H9 (cell line): ENCODE measurements around the gene SOX13. TPM values are rescaled to one million over a fixed set of nuclear protein-coding genes. Genes with fewer than 3 reads are reported as not detected.

Experiments used
- DNase-seq: peaks from one replicate; pipeline ENCODE4 v3.0.0-alpha.2; 2017
- H2AFZ ChIP-seq: one replicate; pipeline ENCODE4 v1.6.1; 2013; ENCODE audit warnings: mild to moderate bottlenecking, low read length, control low read depth, moderate library complexity
- H2AK5ac ChIP-seq: 2 replicates; pipeline ENCODE4 v1.6.1; 2013; ENCODE audit warnings: low read length, control low read depth, mixed read lengths; ENCODE audit not compliant: insufficient read length
- H2BK120ac ChIP-seq: one replicate; pipeline ENCODE4 v1.6.1; 2013; ENCODE audit warnings: low read depth, mild to moderate bottlenecking, low read length, control low read depth, inconsistent platforms; ENCODE audit not compliant: poor library complexity, severe bottlenecking
- H2BK12ac ChIP-seq: 2 replicates; pipeline ENCODE4 v1.6.1; 2013; ENCODE audit warnings: low read length, control low read depth, mixed read lengths, low read depth; ENCODE audit not compliant: insufficient read length
- H2BK15ac ChIP-seq: 2 replicates; pipeline ENCODE4 v1.6.1; 2013; ENCODE audit warnings: low read depth, low read length, control low read depth
- H2BK20ac ChIP-seq: one replicate; pipeline ENCODE4 v1.6.1; 2013; ENCODE audit warnings: low read depth, mild to moderate bottlenecking, low read length, control low read depth, inconsistent platforms; ENCODE audit not compliant: poor library complexity, severe bottlenecking
- H2BK5ac ChIP-seq: 2 replicates; pipeline ENCODE4 v1.6.1; 2013; ENCODE audit warnings: low read length, control low read depth, mixed read lengths; ENCODE audit not compliant: insufficient read length
- H3K14ac ChIP-seq: 2 replicates; pipeline ENCODE4 v1.6.1; 2013; ENCODE audit warnings: low read length, control low read depth; ENCODE audit not compliant: insufficient read depth
- H3K18ac ChIP-seq: 2 replicates; pipeline ENCODE4 v1.6.1; 2013; ENCODE audit warnings: low read depth, mild to moderate bottlenecking, mixed read lengths, low read length, control low read depth; ENCODE audit not compliant: insufficient read length
- H3K23ac ChIP-seq: 2 replicates; pipeline ENCODE4 v1.6.1; 2013; ENCODE audit warnings: low read length, control low read depth, mixed read lengths, low read depth; ENCODE audit not compliant: insufficient read length
- H3K23me2 ChIP-seq: 2 replicates; pipeline ENCODE4 v1.6.1; 2013; ENCODE audit warnings: low read depth, mild to moderate bottlenecking, mixed read lengths, low read length, control low read depth; ENCODE audit not compliant: insufficient read length, poor library complexity, severe bottlenecking
- H3K27ac ChIP-seq: 2 replicates; pipeline ENCODE4 v1.5.1; 2013; ENCODE audit warnings: low read length, control low read depth, mixed read lengths, low read depth; ENCODE audit not compliant: insufficient read length
- H3K27me3 ChIP-seq: 2 replicates; pipeline ENCODE4 v1.6.1; 2013; ENCODE audit warnings: low read length, control low read depth, inconsistent platforms; ENCODE audit not compliant: insufficient read depth
- H3K4ac ChIP-seq: 2 replicates; pipeline ENCODE4 v1.6.1; 2013; ENCODE audit warnings: low read depth, mild to moderate bottlenecking, control low read depth, inconsistent platforms, low read length, moderate library complexity
- H3K4me1 ChIP-seq: 2 replicates; pipeline ENCODE4 v1.6.1; 2013; ENCODE audit warnings: low read length, control low read depth, inconsistent platforms; ENCODE audit not compliant: insufficient read depth
- H3K4me2 ChIP-seq: 2 replicates; pipeline ENCODE4 v1.6.1; 2013; ENCODE audit warnings: low read length, control low read depth, mixed read lengths; ENCODE audit not compliant: insufficient read length, insufficient read depth
- H3K56ac ChIP-seq: 2 replicates; pipeline ENCODE4 v1.6.1; 2013; ENCODE audit warnings: low read depth, mild to moderate bottlenecking, mixed read lengths, low read length, control low read depth; ENCODE audit not compliant: insufficient read length
- H3K79me1 ChIP-seq: 2 replicates; pipeline ENCODE4 v1.6.1; 2013; ENCODE audit warnings: low read depth, mild to moderate bottlenecking, moderate library complexity, low read length, control low read depth, inconsistent platforms; ENCODE audit not compliant: insufficient read depth, poor library complexity, severe bottlenecking
- H3K79me2 ChIP-seq: 2 replicates; pipeline ENCODE4 v1.6.1; 2013; ENCODE audit warnings: low read length, control low read depth, inconsistent platforms; ENCODE audit not compliant: insufficient read depth
- H3K9ac ChIP-seq: 2 replicates; pipeline ENCODE4 v1.6.1; 2013; ENCODE audit warnings: low read length, control low read depth, mixed read lengths; ENCODE audit not compliant: insufficient read length; ENCODE audit errors: extremely low read depth
- H3K9me3 ChIP-seq: one replicate; pipeline ENCODE4 v1.6.1; 2013; ENCODE audit warnings: low read depth, low read length, inconsistent platforms; ENCODE audit not compliant: control insufficient read depth
- H3T11ph ChIP-seq: one replicate; pipeline ENCODE4 v1.6.1; 2013; ENCODE audit warnings: mild to moderate bottlenecking, low read length, control low read depth, inconsistent platforms
- H4K20me1 ChIP-seq: one replicate; pipeline ENCODE4 v1.6.1; 2013; ENCODE audit not compliant: control insufficient read depth, insufficient read length, insufficient read depth
- H4K5ac ChIP-seq: 2 replicates; pipeline ENCODE4 v1.6.1; 2013; ENCODE audit warnings: low read depth, mild to moderate bottlenecking, mixed read lengths, low read length, control low read depth; ENCODE audit not compliant: insufficient read length
- H4K8ac ChIP-seq: replicated peaks from 2 replicates; pipeline ENCODE4 v1.6.1; 2013; ENCODE audit warnings: low read length, control low read depth, mixed read lengths, low read depth; ENCODE audit not compliant: insufficient read length
- H4K91ac ChIP-seq: 2 replicates; pipeline ENCODE4 v1.6.1; 2013; ENCODE audit warnings: low read depth, mild to moderate bottlenecking, moderate library complexity, mixed read lengths, low read length, control low read depth; ENCODE audit not compliant: insufficient read length
- H3K27ac Mint-ChIP-seq, 3 experiments: 2 replicates in 2 of 3; 3 replicates in 1 of 3; pipeline ENCODE4 v1.8.0; 2020 to 2021; ENCODE audit warnings: mixed read lengths in 3 of 3, mild to moderate bottlenecking in 1 of 3, moderate library complexity in 1 of 3
- H3K27me3 Mint-ChIP-seq: 2 replicates; pipeline ENCODE4 v1.8.0; 2021; ENCODE audit warnings: low read depth, mild to moderate bottlenecking, moderate library complexity, mixed read lengths
- H3K36me3 Mint-ChIP-seq, 3 experiments: 2 replicates in 2 of 3; 3 replicates in 1 of 3; pipeline ENCODE4 v1.8.0; 2020 to 2021; ENCODE audit warnings: low read depth in 3 of 3, mixed read lengths in 3 of 3; ENCODE audit not compliant: insufficient read depth in 1 of 3
- H3K4me1 Mint-ChIP-seq, 2 experiments: 2 replicates each; pipeline ENCODE4 v1.8.0; 2020; ENCODE audit warnings: mixed read lengths in 2 of 2
- H3K4me3 Mint-ChIP-seq, 2 experiments: 2 replicates in 1 of 2; 3 replicates in 1 of 2; pipeline ENCODE4 v1.8.0; 2020 to 2021; ENCODE audit warnings: mild to moderate bottlenecking in 2 of 2, mixed read lengths in 2 of 2, moderate library complexity in 1 of 2
- H3K9me3 Mint-ChIP-seq, 2 experiments: 2 replicates in 1 of 2; 3 replicates in 1 of 2; pipeline ENCODE4 v1.8.0; 2020; ENCODE audit warnings: mild to moderate bottlenecking in 2 of 2, mixed read lengths in 2 of 2, moderate library complexity in 1 of 2
- CTCF ChIP-seq: fragments of 200-600 bp; sonication (generic); conservative IDR thresholded peaks from 3 replicates; pipeline ENCODE4 v1.8.0; 2021; ENCODE audit warnings: antibody characterized with exemption, mild to moderate bottlenecking
- WGBS: extraction: QIAGEN DNeasy Blood & Tissue Kit; methylation state at CpG from one replicate; pipeline ENCODE4 v1.1.7; 2013; ENCODE audit warnings: missing lambda C conversion rate, low lambda C conversion rate, mixed read lengths; ENCODE audit not compliant: insufficient read length; ENCODE audit errors: extremely low coverage; 5-methylcytosine and 5-hydroxymethylcytosine counted together
- total RNA-seq: library from RNA; stranded (reverse); gene quantifications from 2 replicates; pipeline ENCODE4 v1.2.1, GENCODE V29; 2021

SOX13 gene
- total RNA-seq, 1 experiment from 2014 or later: 120 TPM

GRCh38 chr1:204123376-204123775 lies 50.5 kb downstream of the SOX13 start:
- Histone ChIP-seq H3K79me2 (no peaks in the 10 kb centered on the region), H4K5ac (no peak overlapping the region), H3K14ac (no peak overlapping the region), H3K56ac (no peak overlapping the region), H3K27ac (no peak overlapping the region), H2BK12ac (no peak overlapping the region), H4K8ac (no peak overlapping the region), H2BK5ac (no peak overlapping the region), H3K18ac (no peak overlapping the region), H3K4me1 (no peaks in the 10 kb centered on the region; the same call in 1 of the 2 replicates), H3K9ac (no peak overlapping the region), H2BK20ac (no peak overlapping the region), H3K79me1 (no peaks in the 10 kb centered on the region), H3K23ac (no peak overlapping the region), H4K91ac (no peak overlapping the region), H2BK15ac (no peak overlapping the region), H2AK5ac (no peak overlapping the region), H4K20me1 (no peaks in the 10 kb centered on the region), H3K27me3 (no peaks in the 10 kb centered on the region), H3K4ac (no peak overlapping the region), H3K9me3 (no peaks in the 10 kb centered on the region), H3K23me2 (no peaks in the 10 kb centered on the region), H2BK120ac (no peak overlapping the region), H2AFZ (no peak overlapping the region), H3T11ph (no peak overlapping the region), H3K4me2 (no peak overlapping the region)
- DNase-seq: peak; percentile 72
- no CpG with 5 or more reads among the region's 9 CpGs for WGBS
- Mint-ChIP-seq H3K27me3 (no peaks in the 10 kb centered on the region; the same call in 1 of the 2 replicates), H3K27ac (peak overlapping the region; percentile 16 to 88 (median 63); a peak in 4 of 7 replicates), H3K4me3 (no peak overlapping the region), H3K9me3 (no peaks in the 10 kb centered on the region), H3K36me3 (peaks cover 53 to 88% (median 75%) of the 10 kb centered on the region in 3 experiments), H3K4me1 (peaks cover 20 to 26% of the 10 kb centered on the region in 2 experiments)
- TF ChIP-seq CTCF: peak; percentile 75
